B cell (primary cell): ENCODE results near the gene SIK3. TPM values are rescaled to one million over a fixed set of nuclear protein-coding genes. Genes with fewer than 3 reads are reported as not detected.
"Not testable (repeated sequence)": the region's sequence is repeated elsewhere in the genome, so short reads cannot be mapped to it uniquely, and the experiment has no call there.

Experiments used
- ATAC-seq: fragments of 200-7000 bp; cut with Tn5 transposase; one replicate; pipeline ENCODE4 v1.10.0; 2021; ENCODE audit warnings: low read depth, mild to moderate bottlenecking, moderate number of reproducible peaks, moderate library complexity
- CTCF ChIA-PET: fragments of 350-600 bp; sonication (Branson Sonifier 250); formaldehyde crosslinking; loops from one replicate; lab custom pipeline; 2021; ENCODE audit warnings: antibody characterized with exemption, inconsistent platforms; lab: Charles Lee
- POLR2A ChIA-PET: fragments of 350-600 bp; sonication (Branson Sonifier 250); formaldehyde crosslinking; loops from one replicate; lab custom pipeline; 2021; ENCODE audit warnings: antibody characterized with exemption; lab: Charles Lee
- DNase-seq: peaks from one replicate; pipeline ENCODE4 v3.0.0; 2013
- H2AFZ ChIP-seq: 2 replicates; pipeline ENCODE4 v1.6.1; 2012; ENCODE audit warnings: mild to moderate bottlenecking, low read depth, low read length; ENCODE audit not compliant: insufficient read depth, poor library complexity, severe bottlenecking
- H3K27ac ChIP-seq, 2 donors: 1 replicate in 1 of 2; 2 replicates in 1 of 2; pipeline ENCODE4 v1.5.1; 2012 to 2013; ENCODE audit warnings: low read length in 2 of 2, mild to moderate bottlenecking in 2 of 2, moderate library complexity in 1 of 2
- H3K27me3 ChIP-seq, 4 experiments: fragments of 200-600 bp in 1 of 4; sonication (generic) in 1 of 4; replicated peaks in 1 of 4; 1 replicate in 2 of 4; 2 replicates in 2 of 4; pipeline versions ENCODE4 v1.6.1 to v1.7.0; 2013 to 2016; ENCODE audit warnings: low read length in 3 of 4, mild to moderate bottlenecking in 2 of 4, mixed read lengths in 1 of 4, moderate library complexity in 1 of 4; ENCODE audit not compliant: insufficient read depth in 4 of 4, control insufficient read depth in 3 of 4; ENCODE audit errors: control extremely low read depth in 1 of 4
- H3K36me3 ChIP-seq, 2 experiments: replicated peaks in 1 of 2; 1 replicate in 1 of 2; 2 replicates in 1 of 2; pipeline versions ENCODE4 v1.6.1 to v1.7.1; 2013; ENCODE audit warnings: low read length in 1 of 2; ENCODE audit not compliant: insufficient read depth in 2 of 2, control insufficient read depth in 1 of 2; ENCODE audit errors: control extremely low read depth in 1 of 2, extremely low read depth in 1 of 2
- H3K4me1 ChIP-seq, 2 donors: fragments of 200-600 bp in 1 of 2; sonication (generic) in 1 of 2; 1 replicate in 1 of 2; 2 replicates in 1 of 2; pipeline versions ENCODE4 v1.5.1 to v1.6.1; 2013 to 2017; ENCODE audit warnings: low read length in 2 of 2; ENCODE audit not compliant: control insufficient read depth in 2 of 2, insufficient read depth in 2 of 2
- H3K4me2 ChIP-seq: replicated peaks from 2 replicates; pipeline ENCODE3; 2012; ENCODE audit warnings: mild to moderate bottlenecking, low read depth, low read length; ENCODE audit not compliant: poor library complexity, severe bottlenecking
- H3K4me3 ChIP-seq, 5 experiments: fragments of 200-600 bp in 1 of 5; sonication (generic) in 1 of 5; 1 replicate in 3 of 5; 2 replicates in 2 of 5; pipeline versions ENCODE4 v1.5.1 to v1.7.0; 2011 to 2016; ENCODE audit warnings: low read length in 4 of 5, mild to moderate bottlenecking in 4 of 5, low read depth in 2 of 5, control low read depth in 1 of 5, moderate library complexity in 1 of 5; ENCODE audit not compliant: insufficient read depth in 1 of 5; ENCODE audit errors: control extremely low read depth in 1 of 5, extremely low read depth in 1 of 5
- H3K79me2 ChIP-seq: fragments of 200-600 bp; sonication (generic); one replicate; pipeline ENCODE4 v1.6.0; 2016; ENCODE audit warnings: low read length; ENCODE audit not compliant: control insufficient read depth, insufficient read depth
- H3K9ac ChIP-seq: fragments of 200-600 bp; sonication (generic); 2 replicates; pipeline ENCODE4 v1.6.1; 2017; ENCODE audit warnings: mild to moderate bottlenecking, low read length, moderate library complexity
- H3K9me3 ChIP-seq, 3 donors: one replicate each; pipeline versions ENCODE4 v1.6.1 to v1.7.1; 2013; ENCODE audit warnings: low read length in 2 of 3; ENCODE audit not compliant: control insufficient read depth in 2 of 3, insufficient read depth in 1 of 3; ENCODE audit errors: control extremely low read depth in 1 of 3
- H4K20me1 ChIP-seq: 2 replicates; pipeline ENCODE4 v1.6.0; 2012; ENCODE audit warnings: mild to moderate bottlenecking, low read length; ENCODE audit not compliant: insufficient read depth, control insufficient read depth, poor library complexity, severe bottlenecking
- H3K27ac Mint-ChIP-seq: one replicate; pipeline ENCODE4 v1.8.0; 2021; ENCODE audit warnings: mixed read lengths
- H3K27me3 Mint-ChIP-seq: one replicate; pipeline ENCODE4 v1.8.0; 2021; ENCODE audit warnings: mixed read lengths
- H3K4me1 Mint-ChIP-seq: one replicate; pipeline ENCODE4 v1.8.0; 2021; ENCODE audit warnings: mixed read lengths
- H3K4me3 Mint-ChIP-seq: one replicate; pipeline ENCODE4 v1.8.0; 2021; ENCODE audit warnings: mixed read lengths
- H3K9me3 Mint-ChIP-seq: one replicate; pipeline ENCODE4 v1.8.0; 2022; ENCODE audit warnings: mixed read lengths; ENCODE audit not compliant: insufficient read depth
- EZH2 ChIP-seq: IDR thresholded peaks from 2 replicates; pipeline ENCODE4 v1.6.1; 2012; ENCODE audit warnings: borderline replicate concordance, low read depth, mild to moderate bottlenecking, moderate library complexity, low read length; ENCODE audit not compliant: insufficient read depth, poor library complexity, severe bottlenecking
- WGBS: methylation state at CpG from one replicate; pipeline ENCODE4 v1.1.5; 2013; ENCODE audit warnings: missing lambda C conversion rate; ENCODE audit not compliant: insufficient coverage; 5-methylcytosine and 5-hydroxymethylcytosine counted together
- intact Hi-C: fragments of 100-400 bp; cut with micrococcal nuclease; formaldehyde crosslinking; loops from one replicate; pipeline ENCODE4 v1.10.0; 2022
- polyA plus RNA-seq: library from polyadenylated mRNA; depleted of rRNA; stranded (reverse); fragments of >200 nt; gene quantifications from 2 replicates; pipeline ENCODE4 v1.2.3, GENCODE V29; 2012
- total RNA-seq, 2 donors: library from RNA; stranded (reverse); fragments of 120-200 nt in 1 of 2; gene quantifications; 1 replicate in 1 of 2; 2 replicates in 1 of 2; pipeline versions ENCODE4 v1.2.3 to v1.2.4, GENCODE V29; 2013 to 2022
- TF ChIP-seq, protein P1 (sequence below): fragments of 200-600 bp; IDR thresholded peaks from one replicate; pipeline ENCODE4 v1.8.0; 2022; ENCODE audit warnings: antibody characterized with exemption, mild to moderate bottlenecking

Gene SIK3
- total and polyA plus RNA-seq, 2 donors (not counting 1 experiment from before 2014, with no cell fraction given) = 36.5 to 180 TPM

DNA sequence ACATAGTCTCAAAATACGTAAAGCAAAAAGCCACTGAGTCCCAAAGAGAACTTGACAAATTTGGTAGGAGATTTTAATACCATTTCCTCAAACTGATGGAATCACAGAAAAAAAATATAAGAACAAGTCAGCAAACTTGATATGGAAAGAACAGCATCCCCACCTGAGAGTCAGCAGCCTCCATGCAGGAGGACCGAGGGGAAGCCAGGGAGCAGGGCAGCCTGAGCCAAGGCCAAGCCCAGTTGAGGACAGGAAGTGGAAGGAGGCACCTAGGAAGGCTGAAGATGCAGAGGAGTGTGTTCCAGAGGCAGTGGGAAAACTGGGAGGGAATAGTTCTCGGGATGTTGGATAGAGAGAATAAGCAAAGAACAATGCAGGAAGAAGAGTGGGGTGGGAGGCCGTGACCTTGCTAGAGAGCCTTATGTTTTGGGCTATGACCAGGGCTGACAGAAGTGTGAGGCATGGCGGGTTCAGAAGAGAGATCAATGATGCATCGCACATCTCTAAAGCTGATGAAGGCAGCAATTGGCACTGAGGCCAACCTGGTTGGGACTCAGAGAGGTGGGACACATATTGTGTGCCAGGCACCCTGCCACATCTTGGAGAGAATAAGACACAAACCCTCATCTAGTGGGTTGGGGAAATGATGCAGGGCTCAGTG lies 290.5 kb downstream of the SIK3 start:
- Mint-ChIP-seq H3K9me3 (no peaks in the 10 kb centered on the region), H3K27me3 (peaks cover 27% of the 10 kb centered on the region), H3K27ac (no peak overlapping the region), H3K4me3 (no peak overlapping the region), H3K4me1 (no peaks in the 10 kb centered on the region)
- no peak overlapping the region for H2AFZ ChIP-seq
- H3K27ac ChIP-seq = no peak overlapping the region
- ChIA-PET POLR2A (no interaction called here), CTCF (no interaction called here)
- H3K4me2 ChIP-seq = no peak overlapping the region
- no peaks in the 10 kb centered on the region for H3K36me3 ChIP-seq
- 91% methylated on average over 5 of the region's 6 CpGs for WGBS
- no peaks in the 10 kb centered on the region for H3K4me1 ChIP-seq
- TF ChIP-seq EZH2 = no peak
- TF ChIP-seq, protein P1, sequence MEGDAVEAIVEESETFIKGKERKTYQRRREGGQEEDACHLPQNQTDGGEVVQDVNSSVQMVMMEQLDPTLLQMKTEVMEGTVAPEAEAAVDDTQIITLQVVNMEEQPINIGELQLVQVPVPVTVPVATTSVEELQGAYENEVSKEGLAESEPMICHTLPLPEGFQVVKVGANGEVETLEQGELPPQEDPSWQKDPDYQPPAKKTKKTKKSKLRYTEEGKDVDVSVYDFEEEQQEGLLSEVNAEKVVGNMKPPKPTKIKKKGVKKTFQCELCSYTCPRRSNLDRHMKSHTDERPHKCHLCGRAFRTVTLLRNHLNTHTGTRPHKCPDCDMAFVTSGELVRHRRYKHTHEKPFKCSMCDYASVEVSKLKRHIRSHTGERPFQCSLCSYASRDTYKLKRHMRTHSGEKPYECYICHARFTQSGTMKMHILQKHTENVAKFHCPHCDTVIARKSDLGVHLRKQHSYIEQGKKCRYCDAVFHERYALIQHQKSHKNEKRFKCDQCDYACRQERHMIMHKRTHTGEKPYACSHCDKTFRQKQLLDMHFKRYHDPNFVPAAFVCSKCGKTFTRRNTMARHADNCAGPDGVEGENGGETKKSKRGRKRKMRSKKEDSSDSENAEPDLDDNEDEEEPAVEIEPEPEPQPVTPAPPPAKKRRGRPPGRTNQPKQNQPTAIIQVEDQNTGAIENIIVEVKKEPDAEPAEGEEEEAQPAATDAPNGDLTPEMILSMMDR = no peak
- ATAC-seq (no peak), DNase-seq (no peak)
- no peaks in the 10 kb centered on the region for H4K20me1 ChIP-seq
- peaks cover 0 to 3% (median 0%) of the 10 kb centered on the region in 4 experiments for H3K27me3 ChIP-seq
- no peaks in the 10 kb centered on the region for H3K79me2 ChIP-seq
- no peak overlapping the region for H3K9ac ChIP-seq
- no peak overlapping the region for H3K4me3 ChIP-seq
- intact Hi-C loops = no loop called here
- no peaks in the 10 kb centered on the region for H3K9me3 ChIP-seq

DNA sequence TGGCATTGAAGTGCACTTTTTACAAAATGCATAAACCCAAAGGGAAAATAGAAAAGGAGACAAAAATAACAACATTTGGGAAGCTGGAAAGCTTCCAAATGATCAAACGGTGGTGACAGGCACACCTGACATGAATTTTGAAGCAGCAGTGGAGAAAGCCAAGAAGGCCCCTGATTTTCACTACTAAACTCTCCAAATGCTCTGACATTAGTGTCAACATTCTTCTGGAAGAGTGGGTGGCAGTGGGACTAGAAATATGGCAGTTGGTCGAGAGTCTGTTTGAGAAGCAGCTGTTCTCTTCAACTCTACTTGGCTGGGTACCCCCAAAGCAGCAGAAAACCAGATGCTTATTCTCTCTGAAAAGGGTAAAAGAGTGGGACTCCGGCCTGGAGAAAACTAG lies 294.2 kb downstream of the SIK3 start:
- 81% methylated on average over 2 of the region's 3 CpGs for WGBS
- no peak overlapping the region for H3K4me3 Mint-ChIP-seq

DNA sequence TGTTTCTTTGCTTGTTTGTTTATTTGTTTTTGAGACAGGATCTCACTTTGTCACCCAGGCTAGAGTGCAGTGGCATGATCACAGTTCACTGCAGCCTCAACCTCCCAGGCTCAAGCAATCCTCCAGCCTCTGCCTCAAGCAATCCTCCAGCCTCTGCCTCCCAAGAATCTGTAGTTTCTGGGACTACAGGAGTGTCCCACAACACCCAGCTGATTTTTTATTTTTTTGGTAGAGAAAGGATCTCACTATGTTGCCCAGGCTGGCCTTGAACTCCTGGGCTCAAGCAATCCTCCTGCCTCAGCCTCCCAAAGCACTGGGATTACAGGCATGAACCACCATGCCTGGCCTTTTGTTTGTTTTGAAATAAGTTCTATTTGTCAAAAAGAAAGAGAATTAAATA lies 296.6 kb downstream of the SIK3 start:
- H3K9ac ChIP-seq, ATAC-seq, H3K9me3 ChIP-seq, H3K4me1 ChIP-seq, DNase-seq, H3K36me3 ChIP-seq, H3K4me2 ChIP-seq, H3K79me2 ChIP-seq, H3K4me3 Mint-ChIP-seq, H3K27ac ChIP-seq, H3K27ac Mint-ChIP-seq, H3K4me3 ChIP-seq, POLR2A ChIA-PET, H3K27me3 ChIP-seq, H4K20me1 ChIP-seq, CTCF ChIA-PET, H3K9me3 Mint-ChIP-seq, H3K4me1 Mint-ChIP-seq, intact Hi-C loops, H2AFZ ChIP-seq: not testable (repeated sequence)
- peaks cover 38% of the 10 kb centered on the region for H3K27me3 Mint-ChIP-seq

More for the DNA sequence above, 294.2 kb downstream of the SIK3 start:
- ChIA-PET CTCF (no interaction called here), POLR2A (no interaction called here)
- Histone ChIP-seq H3K27me3 (peaks cover 0 to 8% (median 0%) of the 10 kb centered on the region in 4 experiments), H3K9ac (no peak overlapping the region), H2AFZ (no peak overlapping the region), H3K4me3 (no peak overlapping the region), H3K4me2 (no peak overlapping the region), H3K27ac (no peak overlapping the region), H3K79me2 (no peaks in the 10 kb centered on the region), H3K36me3 (no peaks in the 10 kb centered on the region), H3K9me3 (no peaks in the 10 kb centered on the region), H3K4me1 (no peaks in the 10 kb centered on the region), H4K20me1 (no peaks in the 10 kb centered on the region)
- no peak for TF ChIP-seq EZH2
- TF ChIP-seq, protein P1 = no peak
- Mint-ChIP-seq H3K9me3 (no peaks in the 10 kb centered on the region), H3K4me1 (no peaks in the 10 kb centered on the region), H3K27me3 (peaks cover 42% of the 10 kb centered on the region), H3K27ac (no peak overlapping the region)
- intact Hi-C loops = no loop called here
- no peak for DNase-seq
- ATAC-seq = no peak
